ENCODE data around the gene BNIP2. TPM values are rescaled to one million over a fixed set of nuclear protein-coding genes. Genes with fewer than 3 reads are reported as not detected.
A peak's percentile ranks its signal among the peaks of the same experiment; 100 is the strongest.
"Not testable (repeated sequence)": the region's sequence is repeated elsewhere in the genome, so short reads cannot be mapped to it uniquely, and the experiment has no call there.

Gene BNIP2
- total RNA-seq, 1 donor from 2014 or later, result 81.9 TPM

GRCh38 chr15:59687836-59688235, 1.3 kb downstream of the BNIP2 start:
- no peak for DNase-seq

DNA sequence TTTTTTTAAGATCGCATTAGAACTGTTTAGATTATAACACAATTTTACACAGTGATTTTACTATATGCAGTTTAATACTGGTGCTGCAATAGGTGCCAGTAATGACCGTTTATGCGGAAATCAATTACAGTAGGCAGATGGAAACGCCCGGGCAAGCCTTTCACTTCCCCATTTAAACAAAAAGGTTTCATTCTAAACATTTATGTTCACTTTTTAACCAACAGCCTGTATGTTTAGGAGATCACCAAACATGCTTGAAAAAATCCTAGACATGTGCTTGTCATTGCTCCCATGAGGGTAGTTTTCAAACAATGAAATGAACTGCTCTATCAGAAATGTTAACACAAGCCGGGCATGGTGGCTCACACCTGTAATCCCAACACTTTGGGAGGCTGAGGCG, 2.7 kb downstream of the BNIP2 start:
- DNase-seq, result no peak

DNA sequence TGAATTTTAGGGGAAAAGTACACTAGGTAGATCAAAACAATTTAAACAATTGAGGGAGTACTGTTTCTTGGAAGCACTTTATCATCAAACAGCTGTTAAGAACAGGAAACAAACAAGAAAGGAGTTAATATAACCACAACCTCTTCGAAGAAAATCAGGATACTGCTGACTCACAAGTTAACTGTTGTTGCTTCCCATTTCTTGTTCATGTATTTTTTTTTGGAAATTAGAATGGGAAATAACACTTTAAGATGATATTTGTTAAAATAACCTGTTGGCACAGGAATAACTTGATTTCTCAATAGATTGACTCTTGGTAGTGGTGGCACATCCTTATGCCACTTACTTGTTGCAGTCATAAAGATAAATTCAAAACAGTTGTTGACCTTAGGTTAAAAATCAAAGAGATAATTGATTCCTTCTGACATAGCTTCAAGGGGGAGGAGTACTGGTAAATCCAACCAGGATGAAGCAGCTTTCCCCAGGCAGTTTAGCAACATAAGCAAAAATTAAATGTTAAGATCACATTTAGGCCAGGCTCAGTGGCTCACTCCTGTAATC, 3.3 kb downstream of the BNIP2 start:
- DNase-seq, result no peak

DNA sequence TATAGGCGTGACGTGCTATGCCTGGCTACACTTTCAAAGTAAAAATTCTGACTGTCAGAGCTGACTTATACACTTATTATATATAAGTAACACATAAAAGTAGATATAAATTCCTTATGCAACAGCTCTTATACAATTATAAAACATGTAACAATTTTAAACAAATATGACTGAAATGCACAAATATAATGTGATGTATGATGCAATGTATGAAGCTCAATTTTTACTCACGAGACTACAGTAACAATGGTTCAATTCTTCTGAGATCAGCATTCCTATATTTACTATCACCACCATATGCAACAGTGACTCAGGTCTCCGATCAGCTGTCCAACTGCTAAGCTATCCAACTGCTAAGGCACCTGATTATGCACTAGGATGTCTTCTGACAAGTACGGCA, 8.2 kb downstream of the BNIP2 start:
- no peak for DNase-seq

- DNase-seq, result no peak
Measured at GRCh38 chr15:59680346-59680745, 8.8 kb downstream of the BNIP2 start.

DNA sequence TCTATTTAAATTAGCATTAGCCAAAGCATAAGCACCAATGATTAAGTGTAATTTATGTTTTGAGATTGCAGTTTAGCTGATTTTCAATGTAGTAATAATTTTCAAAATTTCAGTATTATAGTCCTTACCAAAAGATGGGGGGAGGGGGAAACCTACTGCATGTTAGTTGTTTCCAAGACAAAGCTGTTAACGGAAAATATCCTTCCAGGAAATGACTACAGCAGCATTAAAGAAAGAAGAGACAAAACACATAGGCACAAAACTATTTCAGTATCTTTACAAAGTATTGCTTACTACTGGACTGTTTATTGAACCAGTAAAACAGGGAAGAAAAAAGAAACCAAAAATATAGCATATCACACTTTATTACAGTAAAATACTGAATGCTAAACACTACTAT, 10.5 kb downstream of the BNIP2 start:
- DNase-seq, result no peak

DNA sequence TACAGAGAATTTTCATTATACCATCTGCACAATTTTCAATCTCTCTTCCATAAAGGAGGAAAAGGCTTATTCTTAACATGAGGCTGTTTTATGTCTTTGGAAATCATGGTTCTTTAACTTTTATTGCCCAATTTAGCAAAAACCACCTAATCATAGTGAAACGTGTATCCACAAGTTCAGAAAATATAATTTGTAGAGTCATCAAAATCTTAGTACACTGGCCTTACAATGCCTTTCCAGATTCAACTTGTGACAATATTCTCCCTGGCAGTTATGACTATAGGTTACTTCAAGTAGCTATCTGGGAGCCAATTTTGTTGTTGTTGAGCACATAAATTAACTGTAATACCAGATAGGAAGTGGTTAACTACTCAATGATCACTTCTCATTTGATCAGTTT, 10.9 kb downstream of the BNIP2 start:
- DNase-seq, result no peak

DNA sequence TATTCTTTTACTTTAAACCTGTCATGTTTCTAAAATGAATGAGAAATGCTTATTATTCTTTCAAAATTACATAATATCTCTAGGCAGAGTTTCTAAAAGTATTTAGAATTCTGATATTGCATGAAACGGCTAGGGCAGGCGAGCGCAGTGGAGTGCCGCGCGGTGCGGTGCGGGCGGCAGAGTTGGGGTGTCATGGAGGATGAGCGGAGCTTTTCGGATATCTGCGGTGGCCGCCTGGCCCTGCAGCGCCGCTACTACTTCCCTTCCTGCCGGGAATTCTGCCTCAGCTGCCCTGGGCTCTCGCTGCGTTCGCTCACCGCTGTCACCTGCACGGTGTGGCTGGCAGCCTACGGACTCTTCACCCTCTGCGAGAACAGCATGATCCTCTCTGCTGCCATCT, 12.6 kb downstream of the BNIP2 start:
- no peak for DNase-seq

DNA sequence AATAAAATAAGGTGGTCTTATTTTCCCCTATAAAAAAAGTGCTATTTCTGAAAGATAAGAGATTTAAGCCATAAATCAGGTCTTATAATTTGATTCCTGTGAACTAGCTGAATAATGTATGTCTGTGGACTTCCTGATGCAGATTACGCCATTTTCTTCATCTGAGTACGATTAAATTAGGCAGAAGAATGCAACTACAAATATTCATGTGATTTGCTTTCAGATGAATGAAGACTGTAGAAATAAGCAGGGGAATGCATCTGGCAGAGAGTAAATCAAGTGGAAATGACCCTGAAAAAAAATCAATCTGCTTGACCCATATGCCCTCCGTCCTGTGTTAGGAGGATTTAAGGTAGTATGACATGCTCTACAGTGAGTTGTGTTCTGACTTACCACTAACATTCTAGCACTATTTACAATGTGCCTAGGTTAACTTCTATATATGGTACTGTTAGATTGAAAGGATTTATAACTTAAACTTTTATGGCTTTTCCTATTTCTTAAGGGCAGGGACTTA, 14.7 kb downstream of the BNIP2 start:
- no peak for DNase-seq

DNA sequence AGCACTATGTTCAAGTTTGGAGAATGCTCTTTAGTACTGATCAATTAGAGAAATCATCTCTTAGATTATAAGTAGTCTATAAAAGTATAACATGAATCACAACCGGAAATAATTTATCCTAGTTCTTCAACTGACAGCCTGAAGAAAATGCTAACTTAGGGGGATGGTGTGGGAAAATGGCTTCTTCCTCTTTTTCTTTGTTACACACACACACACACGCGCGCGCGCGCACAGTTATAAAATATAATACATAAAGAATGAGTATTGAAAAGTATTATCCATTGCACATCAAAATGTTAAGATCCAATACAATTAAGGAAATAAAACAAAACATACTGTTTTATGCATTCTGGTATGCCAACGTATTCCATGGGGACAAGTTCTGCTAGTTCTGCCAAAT, 20.6 kb downstream of the BNIP2 start:
- no peak for DNase-seq

DNA sequence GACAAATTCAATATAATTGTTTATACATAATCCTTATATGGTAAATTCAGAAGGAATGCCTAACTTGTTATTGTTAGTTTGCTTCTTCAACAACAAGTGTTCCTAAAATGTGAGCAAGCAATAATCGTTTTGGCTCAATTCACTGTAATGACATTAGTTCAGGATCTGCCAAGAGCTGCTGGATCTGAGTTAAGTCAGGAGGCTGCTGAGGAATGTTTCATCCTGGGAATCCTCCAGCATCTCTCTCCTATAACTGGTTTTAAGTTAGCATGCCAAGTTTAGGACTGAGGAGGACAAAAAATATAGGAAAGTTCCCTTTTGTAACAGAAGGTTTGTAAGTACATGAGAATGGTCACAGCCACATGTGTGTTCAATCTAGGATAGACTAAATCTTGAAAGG, 26.9 kb downstream of the BNIP2 start:
- no peak for DNase-seq

DNA sequence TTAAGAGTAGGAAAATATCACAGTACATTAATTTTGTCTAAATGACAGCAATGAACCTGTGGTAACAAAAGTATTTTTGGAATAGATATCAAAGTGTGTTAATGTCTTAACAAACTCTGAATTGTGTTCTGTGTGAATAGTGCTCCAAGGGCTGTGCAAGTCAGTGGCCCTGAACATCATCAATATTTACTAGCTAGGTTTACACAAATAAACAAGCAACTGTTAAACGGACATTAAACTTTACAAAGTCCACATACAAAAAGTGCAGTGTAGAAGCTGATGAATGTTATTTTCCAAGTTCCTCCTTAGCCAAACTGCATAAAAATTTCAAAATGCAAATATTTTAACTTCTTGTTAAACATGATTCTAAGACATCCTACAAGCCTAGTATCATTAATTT, 29.8 kb downstream of the BNIP2 start:
- no peak for DNase-seq

DNA sequence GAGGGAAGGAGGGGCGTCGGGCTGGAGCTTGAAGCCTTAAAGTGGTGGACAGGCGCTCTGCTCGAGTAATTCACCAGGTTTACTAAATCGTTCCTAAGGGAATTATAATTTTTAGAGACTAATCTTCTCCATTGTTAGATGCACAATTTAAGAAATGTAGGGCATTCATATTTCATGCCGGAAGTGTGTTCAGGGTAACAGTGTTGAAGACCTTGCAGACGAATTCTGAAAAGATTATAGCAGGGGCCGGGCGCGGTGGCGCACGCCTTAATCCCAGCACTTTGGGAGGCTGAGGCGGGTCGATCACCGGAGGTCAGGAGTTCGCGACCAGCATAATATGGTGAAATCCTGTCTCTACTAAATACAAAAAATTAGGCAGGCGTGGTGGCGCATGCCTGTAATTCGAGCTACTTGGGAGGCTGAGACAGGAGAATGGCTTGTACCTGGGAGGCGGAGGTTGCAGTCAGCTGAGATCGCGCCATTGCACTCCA, 31.4 kb downstream of the BNIP2 start:
- no peak for DNase-seq

DNA sequence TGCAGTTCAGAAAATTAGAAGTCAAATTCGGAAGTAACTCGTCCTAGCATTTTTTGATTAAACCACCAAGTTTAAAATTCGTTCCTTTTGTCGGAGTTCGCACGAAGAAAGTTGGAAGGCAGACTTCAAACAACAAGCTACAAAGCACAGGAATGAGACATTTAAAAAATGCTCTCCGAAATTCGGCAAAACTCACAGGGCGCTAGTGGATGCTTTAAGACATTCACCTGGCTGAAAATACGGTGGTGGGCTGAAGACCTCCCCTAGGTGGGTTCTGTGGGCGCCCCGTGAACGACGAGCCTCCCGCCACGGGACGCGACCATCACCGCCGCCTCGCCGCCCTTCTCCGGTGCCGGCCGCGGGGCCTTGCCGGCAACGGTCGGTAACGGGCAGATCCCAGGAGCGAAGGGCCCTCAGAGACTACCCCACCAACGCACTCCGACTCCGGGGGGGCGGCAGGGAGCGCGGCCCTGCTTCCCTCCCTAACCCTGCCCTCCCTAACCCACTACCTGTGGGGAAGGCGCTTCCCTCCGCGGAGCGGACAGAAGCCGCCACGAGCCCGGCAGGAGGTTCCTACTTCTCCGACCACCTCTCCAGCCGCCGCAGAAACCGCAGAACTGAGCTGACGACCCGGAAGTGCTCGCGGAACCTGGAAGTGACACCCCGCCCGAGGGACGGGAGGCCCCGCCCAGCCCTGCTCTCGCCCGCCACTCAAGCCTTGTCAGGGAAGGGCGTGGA, 32.1 kb downstream of the BNIP2 start, which contains the start of gene GTF2A2:
TSS of gene GTF2A2 (minus strand) at position 619 of the 738 bp plus-strand sequence. CDS start 5,238 bp downstream, outside the sequence.
- DNase-seq, result peak; percentile 94

- DNase-seq, result no peak
Measured at GRCh38 chr15:59654046-59654445, 35.1 kb downstream of the BNIP2 start.

DNA sequence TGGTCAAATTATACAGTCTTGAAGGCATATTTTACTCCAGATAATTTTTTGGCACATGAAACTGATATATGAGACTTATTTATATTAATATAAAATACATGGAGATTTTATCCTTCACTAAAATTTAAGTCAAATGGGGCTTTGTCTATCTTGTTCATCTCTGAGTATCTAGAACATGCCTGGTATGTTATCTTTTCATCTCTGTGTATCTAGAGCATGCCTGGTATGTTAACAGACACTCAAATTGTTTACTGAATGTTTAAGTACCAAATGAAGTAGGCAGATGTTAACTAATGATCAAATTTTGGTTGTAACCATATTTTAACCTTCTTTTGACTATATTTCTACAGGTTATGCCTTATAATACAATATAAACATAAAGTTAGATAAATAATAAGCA, 39.5 kb downstream of the BNIP2 start:
- DNase-seq, result no peak

- DNase-seq, result no peak
Measured at GRCh38 chr15:59647085-59647484, 42.0 kb downstream of the BNIP2 start.

DNA sequence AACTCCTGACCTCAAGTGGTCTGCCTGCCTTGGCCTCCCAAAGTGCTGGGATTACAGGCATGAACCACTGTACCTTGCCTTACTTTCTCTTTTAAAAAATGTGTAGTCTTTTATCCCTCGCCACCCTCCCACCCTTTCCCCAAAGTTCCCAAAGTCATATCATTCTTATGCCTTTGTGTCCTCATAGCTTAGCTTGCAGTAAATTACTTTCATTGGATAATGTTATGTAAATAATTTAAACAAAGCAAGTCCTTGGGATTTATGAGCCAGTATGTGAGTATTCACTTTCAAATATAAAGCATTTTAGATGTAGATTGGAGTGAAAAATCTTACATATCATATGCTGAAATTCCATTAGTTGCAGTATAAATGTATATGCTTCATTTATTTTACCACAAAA, 42.8 kb downstream of the BNIP2 start:
- no peak for DNase-seq

DNA sequence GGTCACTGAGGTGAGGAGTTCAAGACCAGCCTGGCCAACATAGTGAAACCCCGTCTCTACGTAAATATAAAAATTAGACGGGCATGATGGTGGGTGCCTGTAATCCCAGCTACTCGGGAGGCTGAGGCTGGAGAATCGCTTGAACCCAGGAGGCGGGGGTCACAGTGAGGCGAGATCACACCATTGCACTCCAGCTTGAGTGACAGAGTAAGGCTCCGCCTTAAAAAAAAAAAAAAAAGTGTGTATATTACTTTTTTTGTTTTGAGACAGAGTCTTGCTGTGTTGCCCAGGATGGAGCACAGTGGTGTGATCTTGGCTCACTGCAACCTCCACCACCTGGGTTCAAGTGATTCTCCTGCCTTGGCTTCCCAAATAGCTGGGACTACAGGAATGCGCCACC, 43.3 kb downstream of the BNIP2 start:
- DNase-seq, result not testable (repeated sequence)

GRCh38 chr15:59644756-59645155, 44.4 kb downstream of the BNIP2 start:
- DNase-seq, result no peak

DNA sequence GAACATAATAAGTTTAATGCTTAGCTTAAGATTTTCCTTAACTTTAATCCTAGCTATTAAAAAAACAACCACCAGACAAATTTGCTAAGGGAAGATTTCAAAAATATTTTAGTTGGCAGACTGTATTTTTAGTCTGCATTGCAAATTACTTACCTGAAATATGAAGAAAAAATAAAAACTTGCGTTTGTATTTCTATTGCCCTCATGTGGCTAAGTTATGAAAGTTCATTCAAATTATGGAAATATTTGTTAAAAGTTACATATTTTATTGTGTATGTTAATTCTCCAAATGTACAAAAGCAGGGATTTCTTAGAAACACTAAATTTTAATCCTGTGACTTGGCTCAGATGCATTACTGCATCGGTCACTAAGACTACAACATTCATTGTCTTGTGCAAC, 46.8 kb downstream of the BNIP2 start:
- no peak for DNase-seq

- DNase-seq, result not testable (repeated sequence)
Measured at GRCh38 chr15:59637507-59637906, 51.6 kb downstream of the BNIP2 start.

- DNase-seq, result no peak
Measured at GRCh38 chr15:59636184-59636583, 52.9 kb downstream of the BNIP2 start.

- no peak for DNase-seq
Measured at GRCh38 chr15:59632714-59633113, 56.4 kb downstream of the BNIP2 start.
